ENCODE measurements around the gene PNMA8B.
"Not testable (repeated sequence)": the region's sequence is repeated elsewhere in the genome, so short reads cannot be mapped to it uniquely, and the experiment has no call there.

PNMA8B gene

DNA sequence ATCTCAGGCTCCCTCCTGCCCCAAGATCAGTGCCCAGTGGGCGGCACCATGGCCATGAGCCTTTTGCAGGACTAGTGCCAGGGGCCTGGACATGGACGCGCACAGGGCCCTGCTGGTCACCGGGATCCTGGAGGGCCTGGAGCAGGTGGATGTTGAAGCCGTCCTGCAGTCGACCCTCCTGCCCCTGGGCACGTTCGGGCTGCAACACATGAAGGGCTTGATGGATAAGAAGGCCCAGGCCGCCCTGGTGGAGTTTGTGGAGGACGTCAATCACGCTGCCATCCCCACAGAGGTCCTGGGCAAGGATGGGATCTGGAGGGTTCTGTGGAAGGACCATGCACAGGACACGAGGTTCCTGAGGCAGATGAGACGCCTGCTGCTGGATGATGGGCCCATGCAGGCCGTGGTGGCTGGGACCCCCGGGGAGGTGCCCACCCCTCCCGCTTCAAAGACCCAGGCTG is 38.0 kb upstream of the PNMA8B start:
- TF ChIP-seq, protein P1, sequence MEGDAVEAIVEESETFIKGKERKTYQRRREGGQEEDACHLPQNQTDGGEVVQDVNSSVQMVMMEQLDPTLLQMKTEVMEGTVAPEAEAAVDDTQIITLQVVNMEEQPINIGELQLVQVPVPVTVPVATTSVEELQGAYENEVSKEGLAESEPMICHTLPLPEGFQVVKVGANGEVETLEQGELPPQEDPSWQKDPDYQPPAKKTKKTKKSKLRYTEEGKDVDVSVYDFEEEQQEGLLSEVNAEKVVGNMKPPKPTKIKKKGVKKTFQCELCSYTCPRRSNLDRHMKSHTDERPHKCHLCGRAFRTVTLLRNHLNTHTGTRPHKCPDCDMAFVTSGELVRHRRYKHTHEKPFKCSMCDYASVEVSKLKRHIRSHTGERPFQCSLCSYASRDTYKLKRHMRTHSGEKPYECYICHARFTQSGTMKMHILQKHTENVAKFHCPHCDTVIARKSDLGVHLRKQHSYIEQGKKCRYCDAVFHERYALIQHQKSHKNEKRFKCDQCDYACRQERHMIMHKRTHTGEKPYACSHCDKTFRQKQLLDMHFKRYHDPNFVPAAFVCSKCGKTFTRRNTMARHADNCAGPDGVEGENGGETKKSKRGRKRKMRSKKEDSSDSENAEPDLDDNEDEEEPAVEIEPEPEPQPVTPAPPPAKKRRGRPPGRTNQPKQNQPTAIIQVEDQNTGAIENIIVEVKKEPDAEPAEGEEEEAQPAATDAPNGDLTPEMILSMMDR (IDR thresholded peaks at IDR 0.05; ENCODE audit: low read depth, low read length): no peak
- DNase-seq (ENCODE audit: low read depth, low spot score): no peak
- no peak overlapping the region for H3K4me3 ChIP-seq (ENCODE audit: low read depth, low read length)
- in situ Hi-C loops (cut with HindIII; ENCODE audit: low sequenced_read_pairs): no loop called here

DNA sequence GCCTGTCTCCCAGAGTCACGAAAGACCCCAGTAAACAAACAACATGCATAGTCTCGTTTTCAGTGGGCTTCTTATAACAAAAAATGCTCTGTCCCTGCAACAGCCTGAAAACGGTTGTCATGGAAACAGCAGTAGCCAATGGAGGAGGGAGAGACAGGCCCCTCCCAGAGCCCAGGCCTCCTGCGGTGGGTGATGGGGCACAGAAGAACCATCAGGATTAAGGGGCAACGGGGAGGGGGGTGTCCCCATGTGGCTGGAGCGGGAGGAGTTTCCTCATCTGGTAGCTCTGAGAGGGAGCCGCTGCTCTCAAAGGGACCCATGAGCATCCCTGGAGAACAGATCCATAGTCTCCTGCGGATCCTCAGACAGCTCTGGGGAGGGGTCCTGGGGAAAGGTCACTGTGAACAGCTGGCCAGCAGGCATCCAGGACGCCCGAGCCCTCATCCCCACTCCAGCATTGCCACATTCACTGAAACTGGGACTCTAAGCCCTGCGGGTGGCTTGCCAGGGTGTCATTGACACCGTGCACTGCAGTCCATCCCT is 37.5 kb upstream of the PNMA8B start:
- no peak for DNase-seq (ENCODE audit: low read depth, low spot score)
- in situ Hi-C loops (cut with HindIII; ENCODE audit: low sequenced_read_pairs): no loop called here
- H3K4me3 ChIP-seq (ENCODE audit: low read depth, low read length): no peak overlapping the region
- TF ChIP-seq, protein P1 (IDR thresholded peaks at IDR 0.05; ENCODE audit: low read depth, low read length): no peak

DNA sequence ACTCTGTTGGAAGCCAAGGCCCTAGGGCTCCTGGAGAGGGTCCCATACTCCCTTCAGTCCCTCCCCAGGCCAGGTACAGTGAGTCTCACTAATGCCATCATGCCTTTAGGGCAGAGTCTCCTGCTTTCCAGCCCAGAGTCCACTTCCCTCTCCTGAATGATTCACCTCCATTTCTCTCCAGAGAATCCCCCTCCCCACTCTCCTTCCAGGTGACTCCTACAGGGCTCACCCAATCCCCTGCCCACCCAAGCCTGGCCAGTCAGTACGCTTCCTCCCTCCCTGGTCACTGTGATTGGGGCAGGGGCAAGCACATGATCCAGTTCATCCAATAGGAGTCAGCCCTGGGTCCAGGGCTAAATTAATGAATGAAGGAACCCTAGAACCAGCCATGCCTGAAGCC is 35.0 kb upstream of the PNMA8B start:
- DNase-seq (ENCODE audit: low read depth, low spot score): no peak
- in situ Hi-C loops (cut with HindIII; ENCODE audit: low sequenced_read_pairs): no loop called here
- TF ChIP-seq, protein P1 (IDR thresholded peaks at IDR 0.05; ENCODE audit: low read depth, low read length): no peak
- H3K4me3 ChIP-seq (ENCODE audit: low read depth, low read length): no peak overlapping the region

DNA sequence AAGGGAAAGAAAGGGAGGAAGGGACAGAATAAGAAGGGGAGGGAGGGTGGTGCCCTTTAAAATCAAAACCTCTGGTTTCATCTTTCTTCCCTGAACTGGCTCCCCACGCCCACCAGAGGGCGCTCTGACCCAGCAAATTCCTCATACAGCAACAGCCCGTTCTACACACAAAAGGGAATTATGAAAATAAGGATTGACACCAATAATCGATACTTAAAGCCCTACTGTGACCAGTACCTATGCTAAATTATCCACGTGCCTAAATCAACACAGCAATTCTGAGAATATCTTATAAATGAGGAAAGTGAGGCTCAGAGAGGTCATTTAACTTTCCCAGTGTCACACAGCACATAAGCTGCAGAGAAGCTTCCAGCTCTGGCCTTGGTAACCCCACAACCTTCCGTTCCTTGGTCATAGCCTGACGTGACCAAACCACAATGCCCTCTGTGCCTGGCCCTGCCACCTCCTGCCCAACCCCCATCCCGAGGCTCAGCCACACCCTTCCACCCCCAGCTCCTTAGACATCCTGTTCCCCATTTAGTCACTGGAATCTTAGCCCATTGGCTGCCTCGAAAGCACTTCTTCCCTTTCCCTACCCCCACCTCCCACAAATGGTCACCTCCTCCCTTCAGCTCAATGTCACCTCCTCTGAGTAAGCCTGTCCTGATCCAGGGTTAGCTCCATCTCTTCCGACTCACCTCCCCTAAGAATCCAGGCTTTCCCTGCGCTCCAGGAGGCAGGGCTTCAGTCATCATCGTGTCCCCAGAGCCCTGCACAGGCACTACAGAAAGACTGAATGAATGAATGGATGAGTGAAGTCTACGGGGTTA is 34.2 kb upstream of the PNMA8B start:
- TF ChIP-seq, protein P1 (IDR thresholded peaks at IDR 0.05; ENCODE audit: low read depth, low read length): peak; percentile 95
- peak; percentile 57 for DNase-seq (ENCODE audit: low read depth, low spot score)
- in situ Hi-C loops (cut with HindIII; ENCODE audit: low sequenced_read_pairs): no loop called here
- no peak overlapping the region for H3K4me3 ChIP-seq (ENCODE audit: low read depth, low read length)

DNA sequence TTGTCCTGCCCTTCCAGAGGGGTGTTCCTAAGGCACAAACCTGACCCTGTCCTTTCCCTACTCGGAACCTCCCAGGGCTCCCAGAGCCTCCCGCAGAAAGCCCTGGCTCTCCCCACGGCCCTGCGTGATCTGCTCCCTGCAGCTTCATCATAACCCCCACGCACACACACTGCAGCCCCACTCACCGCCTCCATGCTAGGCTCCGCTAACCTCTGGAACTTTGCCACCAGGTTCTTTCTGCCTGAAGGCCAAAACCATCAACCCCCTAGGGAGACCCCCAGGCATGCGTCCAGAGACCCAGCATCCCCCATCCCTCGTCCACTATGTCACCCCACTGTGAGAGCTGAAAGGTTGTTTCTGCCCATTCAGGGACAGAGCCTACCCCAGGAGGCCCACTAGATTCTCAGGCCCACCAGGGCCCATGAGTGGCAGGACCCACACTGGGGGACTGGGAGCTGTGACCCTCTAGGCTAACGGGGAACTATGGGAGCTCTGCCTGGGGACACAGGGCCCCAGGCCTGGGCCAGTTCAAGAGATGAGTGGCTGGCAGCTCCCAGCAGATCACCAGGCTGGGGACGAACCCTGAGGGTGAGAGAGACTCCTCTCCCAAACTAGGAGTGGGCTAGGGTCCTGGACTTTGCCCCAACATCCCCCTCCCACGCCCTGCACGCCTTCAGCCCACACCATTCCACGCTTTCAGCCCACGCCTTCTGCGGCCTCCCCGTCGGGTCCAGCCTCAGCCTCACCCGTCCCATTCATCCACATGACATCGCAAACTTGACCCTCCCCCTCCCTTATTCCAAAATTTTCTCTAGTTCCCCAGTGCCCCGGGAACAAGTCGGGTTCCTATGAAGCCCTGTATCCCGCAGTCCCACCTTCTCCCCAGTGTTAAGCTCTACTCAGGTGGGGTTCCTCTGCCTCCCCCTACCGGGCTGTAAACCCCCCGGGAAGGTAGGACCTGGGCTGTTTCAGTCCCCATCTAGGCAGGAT is 33.2 kb upstream of the PNMA8B start:
- in situ Hi-C loops (cut with HindIII; ENCODE audit: low sequenced_read_pairs): no loop called here
- DNase-seq (ENCODE audit: low read depth, low spot score): no peak
- TF ChIP-seq, protein P1 (IDR thresholded peaks at IDR 0.05; ENCODE audit: low read depth, low read length): no peak
- no peak overlapping the region for H3K4me3 ChIP-seq (ENCODE audit: low read depth, low read length)

DNA sequence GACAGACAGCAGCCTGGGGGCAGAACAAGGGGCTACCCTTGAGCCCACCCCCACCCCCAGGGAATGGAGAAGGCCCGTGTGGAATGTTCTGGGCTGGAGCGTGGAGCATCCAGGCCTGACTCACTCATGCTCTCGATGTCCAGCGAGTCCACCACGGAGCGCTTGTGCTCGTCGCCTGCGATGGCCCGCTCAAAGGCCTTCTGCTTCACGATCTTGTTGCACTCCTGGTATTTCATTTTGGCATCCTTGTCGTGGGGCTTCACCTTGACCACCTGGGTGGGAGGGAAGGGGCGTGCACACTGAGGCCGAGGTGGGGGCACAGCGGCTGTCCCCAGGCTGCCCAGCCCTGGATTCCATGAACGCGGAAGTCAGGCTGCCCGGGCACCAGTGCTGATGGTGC is 31.1 kb upstream of the PNMA8B start:
- in situ Hi-C loops (cut with HindIII; ENCODE audit: low sequenced_read_pairs): not testable (repeated sequence)

More for the DNA sequence above, 31.1 kb upstream of the PNMA8B start:
- not testable (repeated sequence) for DNase-seq (ENCODE audit: low read depth, low spot score); H3K4me3 ChIP-seq (ENCODE audit: low read depth, low read length)

Data from astrocyte of the spinal cord (primary cell).